PC-3 (cell line): ENCODE results near the gene CDKN2AIP. TPM values are rescaled to one million over a fixed set of nuclear protein-coding genes. Genes with fewer than 3 reads are reported as not detected.

ENCODE experiments used
- ATAC-seq: fragments of 200-7000 bp; cut with Tn5 transposase; 2 replicates; pipeline ENCODE4 v1.9.1; 2020; ENCODE audit warnings: mild to moderate bottlenecking, moderate library complexity
- BruUV-seq: library from RNA; stranded (reverse); fragments of 400-500 nt; replicated peaks from 2 replicates; lab custom pipeline; 2021; lab: Mats Ljungman, UMichigan
- CTCF ChIA-PET: fragments of 300-600 bp; sonication (Branson Sonifier 250); formaldehyde crosslinking; loops from one replicate; lab custom pipeline; 2022; ENCODE audit warnings: antibody characterized with exemption; lab: Charles Lee
- POLR2A ChIA-PET: fragments of 300-600 bp; sonication (Branson Sonifier 250); formaldehyde crosslinking; loops from one replicate; lab custom pipeline; 2022; ENCODE audit warnings: antibody characterized with exemption; ENCODE audit not compliant: unreplicated experiment; lab: Charles Lee
- DNase-seq: peaks from one replicate; pipeline ENCODE4 v3.0.0-alpha.2; 2015
- H2AFZ ChIP-seq: fragments of 300-600 bp; sonication (generic); 2 replicates; pipeline ENCODE4 v1.6.0; 2016; ENCODE audit warnings: antibody characterized with exemption, low read length
- H3F3A ChIP-seq: fragments of 300-600 bp; sonication (generic); one replicate; pipeline ENCODE4 v1.6.0; 2017; ENCODE audit warnings: antibody characterized with exemption, low read length, control low read depth, mild to moderate bottlenecking; ENCODE audit not compliant: unreplicated experiment
- H3K27ac ChIP-seq: fragments of 300-600 bp; sonication (generic); 2 replicates; pipeline ENCODE4 v1.5.1; 2016; ENCODE audit warnings: mild to moderate bottlenecking, low read length
- H3K27me3 ChIP-seq: fragments of 300-600 bp; sonication (generic); 2 replicates; pipeline ENCODE4 v1.6.1; 2016; ENCODE audit warnings: low read length, mixed read lengths
- H3K36me3 ChIP-seq: fragments of 300-600 bp; sonication (generic); 2 replicates; pipeline ENCODE4 v1.6.1; 2016; ENCODE audit warnings: low read depth, mixed run types, low read length, mixed read lengths
- H3K4me1 ChIP-seq: fragments of 300-600 bp; sonication (generic); 2 replicates; pipeline ENCODE4 v1.5.1; 2016; ENCODE audit warnings: low read length; ENCODE audit not compliant: insufficient read depth
- H3K4me2 ChIP-seq: fragments of 300-600 bp; sonication (generic); 2 replicates; pipeline ENCODE4 v1.6.0; 2016; ENCODE audit warnings: low read length
- H3K4me3 ChIP-seq: fragments of 300-600 bp; sonication (generic); 2 replicates; pipeline ENCODE4 v1.5.1; 2016; ENCODE audit warnings: mild to moderate bottlenecking, low read length, mixed read lengths
- H3K79me2 ChIP-seq: fragments of 300-600 bp; sonication (generic); 2 replicates; pipeline ENCODE4 v1.6.1; 2017; ENCODE audit warnings: low read length, mixed read lengths
- H3K9ac ChIP-seq: fragments of 300-600 bp; sonication (generic); 2 replicates; pipeline ENCODE4 v1.6.0; 2016; ENCODE audit warnings: mild to moderate bottlenecking, low read length
- H3K9me2 ChIP-seq: fragments of 300-600 bp; sonication (generic); replicated peaks from 2 replicates; pipeline ENCODE4 v1.6.1; 2016; ENCODE audit warnings: mixed run types, low read length, mixed read lengths
- H3K9me3 ChIP-seq: fragments of 300-600 bp; sonication (generic); 2 replicates; pipeline ENCODE4 v1.6.1; 2016; ENCODE audit warnings: low read length, mixed read lengths
- H4K20me1 ChIP-seq: fragments of 300-600 bp; sonication (generic); 2 replicates; pipeline ENCODE4 v1.6.1; 2016; ENCODE audit warnings: low read length, mixed read lengths
- EZH2 ChIP-seq: fragments of 300-600 bp; sonication (generic); IDR thresholded peaks from one replicate; pipeline ENCODE4 v1.6.1; 2017; ENCODE audit warnings: antibody characterized with exemption, mild to moderate bottlenecking, low read length; ENCODE audit not compliant: unreplicated experiment
- EZH2phosphoT487 ChIP-seq: fragments of 300-600 bp; sonication (generic); IDR thresholded peaks from 2 replicates; pipeline ENCODE4 v1.6.1; 2018; ENCODE audit warnings: mild to moderate bottlenecking, antibody characterized with exemption, low read length, borderline replicate concordance
- intact Hi-C: fragments of 100-400 bp; cut with micrococcal nuclease; formaldehyde crosslinking; loops from 2 replicates; pipeline ENCODE4 v1.9.0; 2023
- total RNA-seq: library from RNA; depleted of rRNA; stranded (reverse); fragments of >200 nt; gene quantifications from 2 replicates; pipeline ENCODE4 v1.2.3, GENCODE V29; 2014
- TF ChIP-seq, protein P1 (sequence below): fragments of 300-600 bp; sonication (generic); conservative IDR thresholded peaks from 2 replicates; pipeline ENCODE4 v1.5.1; 2017; ENCODE audit warnings: antibody characterized with exemption, low read depth, mild to moderate bottlenecking, low read length

Gene CDKN2AIP
- total RNA-seq, 1 experiment from 2014 or later, result 31.5 TPM

DNA sequence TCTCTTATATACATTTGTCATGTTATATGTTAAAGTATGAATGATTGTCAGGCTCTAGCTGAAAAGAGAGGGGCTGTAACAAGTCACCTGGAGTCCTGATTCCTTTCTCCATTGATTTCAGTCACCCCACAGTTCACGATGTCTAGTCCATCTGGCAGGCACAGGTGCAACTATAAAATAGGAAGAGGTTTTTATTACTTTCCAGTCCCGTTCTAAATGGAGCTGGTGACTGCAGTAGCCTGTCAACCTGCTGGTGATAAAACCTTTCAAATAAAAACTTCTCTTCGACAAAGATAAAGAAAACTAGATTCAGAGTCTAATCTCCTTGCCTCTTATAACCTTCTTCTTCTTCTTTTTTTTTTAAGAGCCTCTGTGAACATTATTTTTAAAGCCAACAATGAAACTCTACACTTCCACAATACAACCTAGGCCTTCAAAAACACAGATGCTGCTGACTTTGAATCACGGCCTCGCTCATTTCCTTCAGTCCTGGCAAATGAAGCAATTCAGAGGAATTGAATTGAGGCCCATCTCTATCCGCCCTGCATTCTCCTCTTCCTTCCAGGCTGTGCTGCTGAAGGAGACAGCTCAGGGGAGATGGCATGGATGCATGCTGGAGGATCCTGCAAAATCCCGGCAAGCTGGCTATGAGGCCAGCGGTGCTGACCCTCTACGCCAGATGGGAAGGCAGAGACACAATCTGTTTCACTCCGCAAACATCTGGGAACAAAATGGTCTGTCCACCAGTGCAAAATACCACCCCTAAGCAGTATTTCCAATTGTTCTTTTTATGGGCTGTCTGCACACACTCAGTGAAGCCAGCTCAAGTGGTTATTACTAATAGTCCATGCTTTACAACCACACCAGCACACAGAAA, 27.3 kb upstream of the CDKN2AIP start:
- H2AFZ ChIP-seq, result no peak overlapping the region
- no peaks in the 10 kb centered on the region for H3K9me2 ChIP-seq
- no peak overlapping the region for H3K27ac ChIP-seq
- H3K4me2 ChIP-seq, result no peak overlapping the region
- H3K4me3 ChIP-seq, result no peak overlapping the region
- DNase-seq (no peak), ATAC-seq (no peak)
- BruUV-seq, result no TSS peak
- intact Hi-C loops, result no loop called here
- ChIA-PET POLR2A (no interaction called here), CTCF (no interaction called here)
- H3F3A ChIP-seq, result no peaks in the 10 kb centered on the region
- H4K20me1 ChIP-seq, result no peaks in the 10 kb centered on the region
- H3K4me1 ChIP-seq, result 0 out of 2 replicates have a peak, but pooled peaks cover under 1% of the 10 kb centered on the region
- no peak overlapping the region for H3K9ac ChIP-seq
- H3K9me3 ChIP-seq, result no peaks in the 10 kb centered on the region
- no peaks in the 10 kb centered on the region for H3K79me2 ChIP-seq
- TF ChIP-seq EZH2, result no peak
- TF ChIP-seq, protein P1, sequence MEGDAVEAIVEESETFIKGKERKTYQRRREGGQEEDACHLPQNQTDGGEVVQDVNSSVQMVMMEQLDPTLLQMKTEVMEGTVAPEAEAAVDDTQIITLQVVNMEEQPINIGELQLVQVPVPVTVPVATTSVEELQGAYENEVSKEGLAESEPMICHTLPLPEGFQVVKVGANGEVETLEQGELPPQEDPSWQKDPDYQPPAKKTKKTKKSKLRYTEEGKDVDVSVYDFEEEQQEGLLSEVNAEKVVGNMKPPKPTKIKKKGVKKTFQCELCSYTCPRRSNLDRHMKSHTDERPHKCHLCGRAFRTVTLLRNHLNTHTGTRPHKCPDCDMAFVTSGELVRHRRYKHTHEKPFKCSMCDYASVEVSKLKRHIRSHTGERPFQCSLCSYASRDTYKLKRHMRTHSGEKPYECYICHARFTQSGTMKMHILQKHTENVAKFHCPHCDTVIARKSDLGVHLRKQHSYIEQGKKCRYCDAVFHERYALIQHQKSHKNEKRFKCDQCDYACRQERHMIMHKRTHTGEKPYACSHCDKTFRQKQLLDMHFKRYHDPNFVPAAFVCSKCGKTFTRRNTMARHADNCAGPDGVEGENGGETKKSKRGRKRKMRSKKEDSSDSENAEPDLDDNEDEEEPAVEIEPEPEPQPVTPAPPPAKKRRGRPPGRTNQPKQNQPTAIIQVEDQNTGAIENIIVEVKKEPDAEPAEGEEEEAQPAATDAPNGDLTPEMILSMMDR, result no peak
- no peak for TF ChIP-seq EZH2phosphoT487
- H3K36me3 ChIP-seq, result no peaks in the 10 kb centered on the region
- H3K27me3 ChIP-seq, result no peaks in the 10 kb centered on the region

DNA sequence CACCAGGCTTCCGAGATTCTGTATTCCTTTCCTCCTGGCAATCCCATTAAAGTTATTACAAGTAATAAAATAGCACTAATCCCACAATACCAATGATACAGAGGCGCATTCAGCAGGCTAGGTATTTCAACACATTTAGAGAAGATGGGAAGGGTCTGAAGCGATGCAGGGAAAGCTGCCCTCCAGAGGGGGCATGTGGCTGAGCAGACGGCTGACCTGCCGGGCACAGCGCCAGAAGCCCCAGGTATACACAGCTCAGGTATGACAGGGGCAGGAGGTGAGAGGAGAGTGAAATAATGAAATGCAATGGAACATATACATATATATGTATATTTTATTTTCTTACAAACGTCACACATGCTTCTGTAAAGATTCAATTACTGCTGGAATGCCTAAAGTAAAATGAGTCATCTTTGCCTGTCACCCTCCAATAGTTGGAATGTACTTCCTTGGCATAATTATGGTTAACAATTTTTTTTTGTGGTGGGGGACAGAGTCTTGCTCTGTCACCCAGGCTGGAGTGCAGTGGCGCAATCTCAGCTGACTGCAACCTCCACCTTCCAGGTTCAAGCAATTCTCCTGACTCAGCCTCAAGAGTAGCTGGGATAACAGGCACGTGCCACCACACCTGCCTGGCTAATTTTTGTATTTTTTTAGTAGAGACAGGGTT, 21.3 kb upstream of the CDKN2AIP start:
- peak overlapping the region; percentile 41; the same call in 1 of the 2 replicates for H3K4me2 ChIP-seq
- no peaks in the 10 kb centered on the region for H3K27me3 ChIP-seq
- no peaks in the 10 kb centered on the region for H4K20me1 ChIP-seq
- BruUV-seq, result no TSS peak
- ATAC-seq (peak; percentile 70), DNase-seq (peak; percentile 72)
- H3K9me3 ChIP-seq, result no peaks in the 10 kb centered on the region
- no peaks in the 10 kb centered on the region for H3K79me2 ChIP-seq
- peaks cover 25% of the 10 kb centered on the region for H3K4me1 ChIP-seq
- no peaks in the 10 kb centered on the region for H3K36me3 ChIP-seq
- no peak overlapping the region for H3K4me3 ChIP-seq
- no peaks in the 10 kb centered on the region for H3F3A ChIP-seq
- H3K27ac ChIP-seq, result peak overlapping the region; percentile 57
- POLR2A ChIA-PET, result no interaction called here
- CTCF ChIA-PET, result no interaction called here
- no peak for TF ChIP-seq EZH2phosphoT487
- no peak for TF ChIP-seq EZH2
- TF ChIP-seq, protein P1, result no peak
- intact Hi-C loops, result no loop called here
- no peak overlapping the region for H3K9ac ChIP-seq
- no peak overlapping the region for H2AFZ ChIP-seq
- no peaks in the 10 kb centered on the region for H3K9me2 ChIP-seq
